K562 (cell line): Measurements from ENCODE around the gene PPT2. TPM values are rescaled to one million over a fixed set of nuclear protein-coding genes. Genes with fewer than 3 reads are reported as not detected.

ENCODE experiments used
- ASH1L ChIP-seq: fragments of 450-650 bp; IDR thresholded peaks from 2 replicates; pipeline ENCODE4 v1.6.1; 2018; ENCODE audit warnings: borderline replicate concordance, mild to moderate bottlenecking, low read depth; ENCODE audit not compliant: partially characterized antibody
- CBFA2T3 ChIP-seq: fragments of 450-650 bp; IDR thresholded peaks from 2 replicates; pipeline ENCODE4 v1.6.1; 2017
- E2F8 ChIP-seq: fragments of 450-650 bp; IDR thresholded peaks from 2 replicates; pipeline ENCODE4 v1.7.1; 2018; ENCODE audit warnings: mild to moderate bottlenecking, low read depth; ENCODE audit not compliant: partially characterized antibody
- GTF2F1 ChIP-seq: IDR thresholded peaks from 2 replicates; pipeline ENCODE4 v1.6.1; 2011; ENCODE audit warnings: low read depth, low read length, improper control_type of control experiment
- KAT7 ChIP-seq: sonication (generic); formaldehyde crosslinking; IDR thresholded peaks from 2 replicates; pipeline ENCODE4 v1.8.0; 2022; ENCODE audit warnings: missing genetic modification reagents, mild to moderate bottlenecking, borderline replicate concordance
- KDM4B ChIP-seq, 2 experiments: fragments of 450-650 bp in 1 of 2; sonication (generic) in 1 of 2; IDR thresholded peaks; 2 replicates each; pipeline ENCODE4 v1.6.1; 2016 to 2017; ENCODE audit warnings: borderline replicate concordance in 2 of 2, antibody characterized with exemption in 1 of 2, low read depth in 1 of 2, mild to moderate bottlenecking in 1 of 2
- MAZ ChIP-seq, 2 experiments: fragments of 450-650 bp in 1 of 2; sonication (generic) in 1 of 2; formaldehyde crosslinking; IDR thresholded peaks in 1 of 2; conservative IDR thresholded peaks in 1 of 2; 2 replicates each; pipeline versions ENCODE4 v1.4.0 to v1.5.0; 2020; ENCODE audit warnings: mild to moderate bottlenecking in 1 of 2, missing genetic modification reagents in 1 of 2
- MED1 ChIP-seq: sonication (generic); formaldehyde crosslinking; IDR thresholded peaks from 2 replicates; pipeline ENCODE4 v1.8.1; 2023; ENCODE audit warnings: missing genetic modification reagents, borderline replicate concordance
- NRF1 ChIP-seq, 2 experiments: fragments of 450-650 bp; IDR thresholded peaks in 1 of 2; conservative IDR thresholded peaks in 1 of 2; 2 replicates each; pipeline ENCODE4 v1.6.1; 2014; ENCODE audit warnings: mild to moderate bottlenecking in 2 of 2
- POLR2B ChIP-seq: fragments of 450-650 bp; IDR thresholded peaks from 2 replicates; pipeline ENCODE4 v1.6.1; 2018; ENCODE audit warnings: low read depth; ENCODE audit not compliant: partially characterized antibody
- POLR2H ChIP-seq: IDR thresholded peaks from 2 replicates; pipeline ENCODE4 v1.6.1; 2016; ENCODE audit warnings: missing genetic modification characterization, low read depth, mild to moderate bottlenecking, control low read depth, missing compliant biosample characterization, moderate library complexity
- PTTG1 ChIP-seq: fragments of 450-650 bp; IDR thresholded peaks from 2 replicates; pipeline ENCODE4 v1.6.1; 2016; ENCODE audit warnings: low read depth, mild to moderate bottlenecking, missing genetic modification characterization, missing compliant biosample characterization
- RBFOX2 ChIP-seq: fragments of 200-400 bp; formaldehyde crosslinking; IDR thresholded peaks from 2 replicates; pipeline ENCODE4 v1.6.1; 2017; ENCODE audit warnings: low read depth, mild to moderate bottlenecking, low read length, moderate library complexity
- SIRT6 ChIP-seq: IDR thresholded peaks from one replicate; pipeline ENCODE4 v1.6.1; 2012; ENCODE audit warnings: low read depth, mild to moderate bottlenecking, control low read depth, inconsistent platforms, low read length, moderate library complexity
- SP1 ChIP-seq: sonication (generic); formaldehyde crosslinking; IDR thresholded peaks from 2 replicates; pipeline ENCODE4 v1.8.1; 2022; ENCODE audit warnings: mild to moderate bottlenecking, missing genetic modification reagents
- SP2 ChIP-seq: IDR thresholded peaks from 2 replicates; pipeline ENCODE4 v1.6.1; 2011; ENCODE audit warnings: mild to moderate bottlenecking, low read depth, low read length, moderate library complexity; ENCODE audit not compliant: poor library complexity, severe bottlenecking; ENCODE audit errors: extremely low read depth
- SREBF2 ChIP-seq: sonication (generic); formaldehyde crosslinking; IDR thresholded peaks from 2 replicates; pipeline ENCODE4 v1.4.0; 2020; ENCODE audit warnings: mild to moderate bottlenecking, missing genetic modification reagents
- USF1 ChIP-seq: sonication (generic); formaldehyde crosslinking; IDR thresholded peaks from 2 replicates; pipeline ENCODE4 v1.9.0; 2022; ENCODE audit warnings: mild to moderate bottlenecking, missing genetic modification reagents
- ZBTB1 ChIP-seq: sonication (generic); formaldehyde crosslinking; IDR thresholded peaks from 2 replicates; pipeline ENCODE4 v1.8.1; 2023; ENCODE audit warnings: missing genetic modification reagents, low read depth, mild to moderate bottlenecking, borderline replicate concordance
- ZNF239 ChIP-seq: fragments of 250-450 bp; sonication (Bioruptor Pico); IDR thresholded peaks from 2 replicates; pipeline ENCODE4 v1.4.0; 2020; ENCODE audit warnings: mild to moderate bottlenecking
- ZNF561 ChIP-seq: fragments of 450-650 bp; formaldehyde crosslinking; conservative IDR thresholded peaks from 2 replicates; pipeline ENCODE4 v1.4.0; 2020; ENCODE audit warnings: mild to moderate bottlenecking, moderate library complexity
- ZNF644 ChIP-seq: fragments of 200-800 bp; sonication (Bioruptor generic); IDR thresholded peaks from 2 replicates; pipeline ENCODE4 v1.6.1; 2016; ENCODE audit warnings: low read depth, missing genetic modification characterization, missing compliant biosample characterization
- ZNF740 ChIP-seq, 3 experiments: fragments of 200-800 bp in 1 of 3; sonication (Bioruptor generic) in 1 of 3; sonication (generic) in 1 of 3; formaldehyde crosslinking in 1 of 3; IDR thresholded peaks; 2 replicates each; pipeline versions ENCODE4 v1.6.1 to v1.8.0; 2016 to 2022; ENCODE audit warnings: mild to moderate bottlenecking in 2 of 3, missing compliant biosample characterization in 2 of 3, missing genetic modification characterization in 2 of 3, missing genetic modification reagents in 1 of 3
- polyA plus RNA-seq, 8 experiments: library from polyadenylated mRNA; depleted of rRNA in 4 of 8; stranded (reverse) in 5 of 8; unstranded in 3 of 8; fragments of >200 nt; fragmentation: Nextera tagmentation in 2 of 8; fragmentation: Illumina TruSeq in 1 of 8; extraction: Ambion mirVana in 2 of 8; extraction: Trizol in 1 of 8; gene quantifications; 2 replicates each; pipeline versions ENCODE4 v1.2.1 to v1.2.3, GENCODE V29; 2011 to 2014; ENCODE audit warnings: inconsistent platforms in 1 of 8, missing spikeins in 1 of 8
- total RNA-seq, 7 experiments: library from RNA; depleted of rRNA in 6 of 7; stranded (reverse); fragments of >200 nt in 6 of 7; fragmentation: Illumina TruSeq in 2 of 7; extraction: Trizol in 2 of 7; gene quantifications; 2 replicates each; pipeline versions ENCODE4 v1.2.1 to v1.2.3, GENCODE V29; 2011 to 2021; ENCODE audit warnings: low replicate concordance in 1 of 7

PPT2 gene
- total and polyA plus RNA-seq, 9 of the 15 experiments (the other 6 are each of a cell fraction or from before 2014, with no cell fraction given) = 27.4 to 98.8 (median 69.9) TPM

GRCh38 chr6:32181148-32181702 lies 27.3 kb downstream of the PPT2 start (continued):
- TF ChIP-seq GTF2F1 (no peak), KDM4B (IDR thresholded peaks at IDR 0.05; ENCODE audit: borderline replicate concordance in 2 of 2, low read depth in 1 of 2) (no peak), SREBF2 (CRISPR knock-in tag) (no peak), ZNF740 (CRISPR knock-in tag; IDR thresholded peaks at IDR 0.05) (no peak), ZNF740 (tag; IDR thresholded peaks at IDR 0.05) (no peak), SP1 (CRISPR knock-in tag) (no peak), KAT7 (CRISPR knock-in tag) (0 out of 2 replicates have a peak, but pooled peaks have one; percentile 27), ZNF561 (CRISPR knock-in tag) (no peak), ZNF239 (CRISPR knock-in tag) (no peak), POLR2B (no peak), ZBTB1 (peak; percentile 44; the same call in 1 of the 2 replicates), PTTG1 (tag) (no peak), CBFA2T3 (no peak), SP2 (no peak), RBFOX2 (peak; percentile 54), POLR2H (tag) (no peak), MAZ (CRISPR knock-in tag; conservative IDR thresholded peaks at IDR 0.05 in 1 of 2, IDR thresholded peaks at IDR 0.05 in 1 of 2) (no peak), NRF1 (conservative IDR thresholded peaks at IDR 0.05 in 1 of 2, IDR thresholded peaks at IDR 0.05 in 1 of 2) (no peak), E2F8 (no peak), SIRT6 (no peak), MED1 (CRISPR knock-in tag) (no peak), ZNF644 (tag) (no peak), ASH1L (no peak), USF1 (CRISPR knock-in tag) (no peak)
